Naive thymus-derived CD4-positive, alpha-beta T cell (primary cell): ENCODE data around the gene KIF21B. TPM values are rescaled to one million over a fixed set of nuclear protein-coding genes. Genes with fewer than 3 reads are reported as not detected.

Source experiments
- ATAC-seq: fragments of 150-1000 bp; cut with Tn5 transposase; 2 replicates; pipeline ENCODE4 v1.10.0; 2021; ENCODE audit warnings: mild to moderate bottlenecking, moderate library complexity
- CTCF ChIA-PET: fragments of 350-600 bp; sonication (Branson Sonifier 250); formaldehyde crosslinking; loops from one replicate; lab custom pipeline; 2021; ENCODE audit warnings: antibody characterized with exemption; lab: Charles Lee
- POLR2A ChIA-PET: fragments of 350-600 bp; sonication (Branson Sonifier 250); formaldehyde crosslinking; loops from one replicate; lab custom pipeline; 2021; ENCODE audit warnings: antibody characterized with exemption, inconsistent platforms; lab: Charles Lee
- DNase-seq, 9 donors: peaks; one replicate each; pipeline versions ENCODE4 v3.0.0 to v3.0.0-alpha.2; 2020 to 2022; ENCODE audit warnings: mixed read lengths in 1 of 9
- H3K27ac ChIP-seq: one replicate; pipeline ENCODE4 v1.7.0; 2013; ENCODE audit warnings: mild to moderate bottlenecking, low read depth, low read length, moderate library complexity
- H3K27me3 ChIP-seq, 2 donors: one replicate each; pipeline ENCODE4 v1.7.0; 2013; ENCODE audit warnings: low read length in 2 of 2, mild to moderate bottlenecking in 2 of 2, moderate library complexity in 2 of 2; ENCODE audit not compliant: control insufficient read depth in 2 of 2, insufficient read depth in 2 of 2
- H3K36me3 ChIP-seq, 3 experiments: 1 replicate in 2 of 3; 2 replicates in 1 of 3; pipeline ENCODE4 v1.7.0; 2013; ENCODE audit warnings: low read length in 3 of 3, mild to moderate bottlenecking in 3 of 3, moderate library complexity in 1 of 3; ENCODE audit not compliant: insufficient read depth in 3 of 3, control insufficient read depth in 2 of 3
- H3K4me1 ChIP-seq, 2 donors: one replicate each; pipeline ENCODE4 v1.7.0; 2013; ENCODE audit warnings: low read length in 2 of 2, mild to moderate bottlenecking in 2 of 2, moderate library complexity in 1 of 2; ENCODE audit not compliant: control insufficient read depth in 2 of 2, insufficient read depth in 2 of 2
- H3K4me3 ChIP-seq: 2 replicates; pipeline ENCODE4 v1.7.0; 2013; ENCODE audit warnings: mild to moderate bottlenecking, low read length
- H3K9me3 ChIP-seq, 3 experiments: 1 replicate in 2 of 3; 2 replicates in 1 of 3; pipeline ENCODE4 v1.7.0; 2013; ENCODE audit warnings: low read length in 3 of 3; ENCODE audit not compliant: control insufficient read depth in 2 of 3
- H3K27ac Mint-ChIP-seq, 9 donors: one replicate each; pipeline ENCODE4 v1.8.0; 2020 to 2022; ENCODE audit warnings: mixed read lengths in 9 of 9, mild to moderate bottlenecking in 8 of 9, moderate library complexity in 5 of 9, inconsistent platforms in 2 of 9
- H3K27me3 Mint-ChIP-seq, 5 donors: one replicate each; pipeline ENCODE4 v1.8.0; 2021 to 2022; ENCODE audit warnings: mixed read lengths in 5 of 5, mild to moderate bottlenecking in 1 of 5
- H3K36me3 Mint-ChIP-seq, 5 donors: one replicate each; pipeline ENCODE4 v1.8.0; 2020 to 2022; ENCODE audit warnings: mixed read lengths in 5 of 5, mild to moderate bottlenecking in 3 of 5, inconsistent platforms in 1 of 5
- H3K4me1 Mint-ChIP-seq, 7 donors: one replicate each; pipeline ENCODE4 v1.8.0; 2020 to 2022; ENCODE audit warnings: mixed read lengths in 7 of 7, mild to moderate bottlenecking in 3 of 7, inconsistent platforms in 1 of 7
- H3K4me3 Mint-ChIP-seq, 10 donors: one replicate each; pipeline ENCODE4 v1.8.0; 2020 to 2022; ENCODE audit warnings: mild to moderate bottlenecking in 10 of 10, mixed read lengths in 10 of 10, moderate library complexity in 6 of 10, inconsistent platforms in 2 of 10
- H3K9me3 Mint-ChIP-seq, 11 donors: one replicate each; pipeline ENCODE4 v1.8.0; 2020 to 2022; ENCODE audit warnings: mixed read lengths in 11 of 11, mild to moderate bottlenecking in 4 of 11, inconsistent platforms in 1 of 11, moderate library complexity in 1 of 11
- intact Hi-C, 2 donors: fragments of 100-400 bp; cut with micrococcal nuclease; formaldehyde crosslinking; loops; one replicate each; pipeline ENCODE4 v1.15.1; 2023
- polyA plus RNA-seq, 2 donors: library from polyadenylated mRNA; unstranded; fragments of 300-500 nt; fragmentation: Illumina TruSeq; gene quantifications; one replicate each; pipeline ENCODE4 v1.2.3, GENCODE V29; 2021
- total RNA-seq, 6 experiments: library from RNA in 5 of 6; stranded (reverse) in 5 of 6; gene quantifications; 1 replicate in 5 of 6; 2 replicates in 1 of 6; pipeline ENCODE4 v1.2.3 and lab custom pipeline; 2021 to 2026

KIF21B gene
- total and polyA plus RNA-seq, 7 experiments from 2014 or later, result 3.0 to 97.6 (median 70.3) TPM

- POLR2A ChIA-PET, result no interaction called here
- Histone ChIP-seq H3K4me3 (no peak overlapping the region), H3K4me1 (no peaks in the 10 kb centered on the region), H3K27ac (no peak overlapping the region), H3K27me3 (no peaks in the 10 kb centered on the region), H3K9me3 (no peaks in the 10 kb centered on the region), H3K36me3 (peaks cover 0 to 66% (median 5%) of the 10 kb centered on the region in 3 experiments)
- CTCF ChIA-PET, result interaction anchor here (14.4 kb wide), 1 partner anchor 75 kb away, joined by 259 read pairs; no protein-coding TSS in a partner anchor
- Mint-ChIP-seq H3K4me1 (peaks cover 0 to 8% (median 0%) of the 10 kb centered on the region in 7 donors), H3K27ac (peak overlapping the region in 7 of 9 donors; percentile 26 to 75 (median 58)), H3K27me3 (no peaks in the 10 kb centered on the region), H3K36me3 (peaks cover 0 to 28% (median 0%) of the 10 kb centered on the region in 5 donors), H3K9me3 (no peaks in the 10 kb centered on the region), H3K4me3 (no peak overlapping the region)
- intact Hi-C loops, result loop anchor here in 1 of 2 donors (5.0 kb wide), 2 partner anchors 348 to 413 kb away; partner anchors contain the start of gene KIF14
- ATAC-seq (peak; percentile 6), DNase-seq (no peak)
These were observed 53.6 kb downstream of the KIF21B start for GRCh38 chr1:200969726-200970561.

- Mint-ChIP-seq H3K36me3 (peaks cover 0 to 24% (median 0%) of the 10 kb centered on the region in 5 donors), H3K9me3 (peaks cover 0 to under 1% (median 0%) of the 10 kb centered on the region in 11 donors), H3K4me1 (peaks cover 0 to 8% (median 0%) of the 10 kb centered on the region in 7 donors), H3K27ac (peak overlapping the region in 6 of 9 donors; percentile 34 to 77 (median 60)), H3K27me3 (no peaks in the 10 kb centered on the region), H3K4me3 (no peak overlapping the region)
- ChIA-PET POLR2A (no interaction called here), CTCF (interaction anchor here (0.7 to 1.0 kb wide), 2 partner anchors 74 to 75 kb away, joined by 3 read pairs; no protein-coding TSS in a partner anchor)
- Histone ChIP-seq H3K36me3 (peaks cover 0 to 54% (median 5%) of the 10 kb centered on the region in 3 experiments), H3K27ac (no peak overlapping the region), H3K27me3 (no peaks in the 10 kb centered on the region), H3K4me3 (no peak overlapping the region), H3K4me1 (no peaks in the 10 kb centered on the region), H3K9me3 (no peaks in the 10 kb centered on the region)
- no peak for ATAC-seq
- no peak for DNase-seq
- intact Hi-C loops, result no loop called here
These were observed 54.8 kb downstream of the KIF21B start for GRCh38 chr1:200968469-200969410.

GRCh38 chr1:200967693-200968468 lies 55.6 kb downstream of the KIF21B start:
- H3K27ac Mint-ChIP-seq, result peak overlapping the region in 5 of 9 donors; percentile 11 to 77 (median 52)

GRCh38 chr1:200966934-200967333 lies 56.6 kb downstream of the KIF21B start:
- H3K36me3 Mint-ChIP-seq, result peaks cover 0 to 23% (median 0%) of the 10 kb centered on the region in 5 donors
- H3K27me3 Mint-ChIP-seq, result peaks cover 0 to 4% (median 0%) of the 10 kb centered on the region in 5 donors
- peaks cover 0 to 13% (median 0%) of the 10 kb centered on the region in 7 donors for H3K4me1 Mint-ChIP-seq
- peaks cover 0 to 37% (median 5%) of the 10 kb centered on the region in 3 experiments for H3K36me3 ChIP-seq
- no peaks in the 10 kb centered on the region for H3K27me3 ChIP-seq
- H3K4me1 ChIP-seq, result no peaks in the 10 kb centered on the region
- H3K9me3 ChIP-seq, result no peaks in the 10 kb centered on the region
- ATAC-seq (no peak), DNase-seq (no peak)
- peaks cover 0 to 3% (median 0%) of the 10 kb centered on the region in 11 donors for H3K9me3 Mint-ChIP-seq
- H3K4me3 ChIP-seq, result no peak overlapping the region
- H3K27ac Mint-ChIP-seq, result peak overlapping the region in 3 of 9 donors; percentile 28 to 52 (median 28)
- POLR2A ChIA-PET, result no interaction called here
- intact Hi-C loops, result no loop called here
- H3K4me3 Mint-ChIP-seq, result no peak overlapping the region
- CTCF ChIA-PET, result no interaction called here
- H3K27ac ChIP-seq, result no peak overlapping the region

More at GRCh38 chr1:200967693-200968468, 55.6 kb downstream of the KIF21B start:
- DNase-seq (no peak), ATAC-seq (no peak)
- no peaks in the 10 kb centered on the region for H3K27me3 ChIP-seq
- H3K4me1 ChIP-seq, result no peaks in the 10 kb centered on the region
- H3K27ac ChIP-seq, result no peak overlapping the region
- peaks cover 0 to 45% (median 5%) of the 10 kb centered on the region in 3 experiments for H3K36me3 ChIP-seq
- peaks cover 0 to 23% (median 0%) of the 10 kb centered on the region in 5 donors for H3K36me3 Mint-ChIP-seq
- no peak overlapping the region for H3K4me3 Mint-ChIP-seq
- H3K4me3 ChIP-seq, result no peak overlapping the region
- ChIA-PET POLR2A (no interaction called here), CTCF (interaction anchor here (0.7 to 1.0 kb wide), 2 partner anchors 75 to 76 kb away, joined by 3 read pairs; no protein-coding TSS in a partner anchor)
- peaks cover 0 to 11% (median 0%) of the 10 kb centered on the region in 7 donors for H3K4me1 Mint-ChIP-seq
- H3K27me3 Mint-ChIP-seq, result peaks cover 0 to 3% (median 0%) of the 10 kb centered on the region in 5 donors
- no peaks in the 10 kb centered on the region for H3K9me3 ChIP-seq
- peaks cover 0 to 3% (median 0%) of the 10 kb centered on the region in 11 donors for H3K9me3 Mint-ChIP-seq
- intact Hi-C loops, result no loop called here

- ATAC-seq, result no peak
- intact Hi-C loops, result no loop called here
- POLR2A ChIA-PET, result interaction anchor here (0.9 kb wide), 1 partner anchor 14 kb away, joined by 3 read pairs; no protein-coding TSS in a partner anchor
- no peaks in the 10 kb centered on the region for H3K27me3 ChIP-seq
- no peak overlapping the region for H3K27ac ChIP-seq
- Mint-ChIP-seq H3K4me1 (peaks cover 0 to 13% (median 0%) of the 10 kb centered on the region in 7 donors), H3K36me3 (peaks cover 0 to 16% (median 0%) of the 10 kb centered on the region in 5 donors), H3K9me3 (peaks cover 0 to 3% (median 0%) of the 10 kb centered on the region in 11 donors), H3K27ac (peak overlapping the region in 5 of 9 donors; percentile 24 to 86 (median 49)), H3K4me3 (no peak overlapping the region), H3K27me3 (peaks cover 0 to 9% (median 0%) of the 10 kb centered on the region in 5 donors)
- H3K9me3 ChIP-seq, result no peaks in the 10 kb centered on the region
- no peak for DNase-seq
- peaks cover 0 to 23% (median 0%) of the 10 kb centered on the region in 3 experiments for H3K36me3 ChIP-seq
- CTCF ChIA-PET, result no interaction called here
- no peak overlapping the region for H3K4me3 ChIP-seq
- H3K4me1 ChIP-seq, result no peaks in the 10 kb centered on the region
These were observed 58.3 kb downstream of the KIF21B start for GRCh38 chr1:200965111-200965805.
